Lower leg skin (tissue), 4 donors: Measurements from ENCODE around the gene SIGLEC10. TPM values are rescaled to one million over a fixed set of nuclear protein-coding genes. Genes with fewer than 3 reads are reported as not detected.
"Not testable (repeated sequence)": the region's sequence is repeated elsewhere in the genome, so short reads cannot be mapped to it uniquely, and the experiment has no call there.

Experiments used
- DNase-seq, 2 donors: peaks; one replicate each; pipeline ENCODE4 v3.0.0-alpha.2; 2019; ENCODE audit warnings: low spot score in 2 of 2
- H3K4me3 ChIP-seq: fragments of 200-600 bp; sonication (generic); 2 replicates; pipeline ENCODE4 v1.5.1; 2017; ENCODE audit warnings: mild to moderate bottlenecking, low read depth; ENCODE audit not compliant: poor library complexity, severe bottlenecking
- CTCF ChIP-seq, 3 donors: fragments of 450-650 bp; IDR thresholded peaks; one replicate each; pipeline ENCODE4 v1.5.1; 2016; ENCODE audit warnings: antibody characterized with exemption in 3 of 3, mild to moderate bottlenecking in 3 of 3, moderate library complexity in 2 of 3
- POLR2A ChIP-seq, 2 donors: fragments of 450-650 bp; IDR thresholded peaks; one replicate each; pipeline ENCODE4 v1.6.1; 2016 to 2017; ENCODE audit warnings: antibody characterized with exemption in 2 of 2, mild to moderate bottlenecking in 1 of 2, moderate library complexity in 1 of 2
- WGBS, 2 donors: methylation state at CpG; one replicate each; pipeline ENCODE4 v1.1.5; 2018; 5-methylcytosine and 5-hydroxymethylcytosine counted together
- intact Hi-C: fragments of 100-400 bp; cut with DNase I; formaldehyde crosslinking; loops from one replicate; pipeline ENCODE4 v1.15.0; 2023; ENCODE audit warnings: low total_unique reads
- total RNA-seq, 4 donors: library from RNA; depleted of rRNA; stranded (reverse); fragments of >200 nt; gene quantifications; one replicate each; pipeline ENCODE4 v1.1.0, GENCODE V29; 2016

The SIGLEC10 gene
- total RNA-seq, 4 donors from 2014 or later: 0.53 to 8.6 (median 1.8) TPM

- TF ChIP-seq CTCF (IDR thresholded peaks at IDR 0.05) (no peak), POLR2A (IDR thresholded peaks at IDR 0.05) (no peak)
- no peak overlapping the region for H3K4me3 ChIP-seq
- DNase-seq: no peak
- WGBS, 2 donors: 66 to 69% methylated on average over 10 to 11 of the region's 11 CpGs
- intact Hi-C loops: no loop called here
These were observed 39.3 kb upstream of the SIGLEC10 start for GRCh38 chr19:51456541-51457290.

GRCh38 chr19:51450730-51451307, 33.4 kb upstream of the SIGLEC10 start:
- WGBS, 2 donors: 81 to 87% methylated on average over 5 of the region's 5 CpGs
- intact Hi-C loops: no loop called here
- TF ChIP-seq CTCF (IDR thresholded peaks at IDR 0.05): no peak
- no peak for TF ChIP-seq POLR2A (IDR thresholded peaks at IDR 0.05)
- H3K4me3 ChIP-seq: no peak overlapping the region
- DNase-seq: no peak

GRCh38 chr19:51448411-51449016, 31.1 kb upstream of the SIGLEC10 start:
- H3K4me3 ChIP-seq: no peak overlapping the region
- intact Hi-C loops: no loop called here
- TF ChIP-seq CTCF (IDR thresholded peaks at IDR 0.05) (no peak), POLR2A (IDR thresholded peaks at IDR 0.05) (no peak)
- DNase-seq: no peak
- WGBS, 2 donors: 60 to 65% methylated on average over 13 of the region's 13 CpGs

- TF ChIP-seq POLR2A (IDR thresholded peaks at IDR 0.05) (no peak), CTCF (IDR thresholded peaks at IDR 0.05) (no peak)
- WGBS, 2 donors: 79 to 83% methylated on average over 7 of the region's 7 CpGs
- no peak for DNase-seq
- H3K4me3 ChIP-seq: no peak overlapping the region
- intact Hi-C loops: no loop called here
These were observed 30.6 kb upstream of the SIGLEC10 start for GRCh38 chr19:51448011-51448410.

GRCh38 chr19:51447510-51447909, 30.1 kb upstream of the SIGLEC10 start:
- H3K4me3 ChIP-seq: not testable (repeated sequence)

More at GRCh38 chr19:51447510-51447909, 30.1 kb upstream of the SIGLEC10 start:
- intact Hi-C loops, DNase-seq: not testable (repeated sequence)
- 85 to 96% methylated on average over 3 of the region's 3 CpGs for WGBS, 2 donors
